KOPT-K1 (cell line): ENCODE data around the gene HMCN1.

ENCODE experiments used
- H3K27ac ChIP-seq: fragments of 200-600 bp; sonication (generic); 2 replicates; pipeline ENCODE4 v1.5.1; 2016; ENCODE audit warnings: antibody characterized with exemption, mild to moderate bottlenecking, low read depth, low read length; ENCODE audit not compliant: poor library complexity, severe bottlenecking
- H3K36me3 ChIP-seq: fragments of 200-600 bp; sonication (generic); 2 replicates; pipeline ENCODE4 v1.5.1; 2017; ENCODE audit warnings: antibody characterized with exemption, mild to moderate bottlenecking, low read length, moderate library complexity; ENCODE audit not compliant: insufficient read depth
- H3K9me3 ChIP-seq: fragments of 200-600 bp; sonication (generic); 2 replicates; pipeline ENCODE4 v1.5.1; 2017; ENCODE audit warnings: antibody characterized with exemption, low read length, mild to moderate bottlenecking; ENCODE audit not compliant: insufficient read depth, poor library complexity, severe bottlenecking

The HMCN1 gene

DNA sequence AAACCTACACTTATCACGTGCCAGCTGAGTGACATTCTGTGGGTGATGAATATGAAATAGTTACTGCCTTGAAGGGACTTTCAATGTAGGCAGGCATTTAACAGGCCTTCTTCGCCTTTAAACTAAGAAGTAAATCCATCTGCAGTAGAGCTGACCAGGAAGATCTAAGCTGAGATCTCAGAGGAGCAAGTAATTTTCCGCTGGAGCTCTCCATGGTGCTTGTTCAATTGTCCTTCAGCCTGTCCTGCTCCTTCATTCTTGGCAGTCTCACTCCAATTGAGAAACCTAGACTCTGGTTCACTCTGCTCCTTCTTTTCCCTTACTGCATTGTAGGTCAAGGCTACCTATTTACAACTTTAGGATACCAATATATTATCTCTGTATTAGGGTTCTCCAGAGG is 183.5 kb downstream of the HMCN1 start:
- Histone ChIP-seq H3K27ac (no peak overlapping the region), H3K9me3 (no peaks in the 10 kb centered on the region), H3K36me3 (no peaks in the 10 kb centered on the region)

DNA sequence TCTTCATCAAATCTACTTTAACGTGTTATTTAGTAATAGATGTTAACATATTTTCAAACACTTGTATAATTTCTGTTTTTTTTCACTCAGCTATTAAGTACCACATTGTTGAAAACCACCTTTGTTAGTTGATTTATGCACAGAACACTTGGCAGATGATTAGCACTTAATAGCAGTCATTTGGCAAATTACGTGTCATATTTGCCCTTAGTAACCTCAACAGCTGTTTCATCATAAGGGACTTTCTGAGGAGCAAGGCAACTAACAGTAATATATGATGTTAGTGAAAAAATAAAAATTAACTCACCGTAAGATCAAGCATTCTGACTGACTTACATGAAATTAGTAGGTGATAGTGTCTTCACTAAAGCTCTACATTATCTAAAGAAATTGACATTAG is 186.4 kb downstream of the HMCN1 start:
- Histone ChIP-seq H3K9me3 (no peaks in the 10 kb centered on the region), H3K36me3 (no peaks in the 10 kb centered on the region), H3K27ac (no peak overlapping the region)

DNA sequence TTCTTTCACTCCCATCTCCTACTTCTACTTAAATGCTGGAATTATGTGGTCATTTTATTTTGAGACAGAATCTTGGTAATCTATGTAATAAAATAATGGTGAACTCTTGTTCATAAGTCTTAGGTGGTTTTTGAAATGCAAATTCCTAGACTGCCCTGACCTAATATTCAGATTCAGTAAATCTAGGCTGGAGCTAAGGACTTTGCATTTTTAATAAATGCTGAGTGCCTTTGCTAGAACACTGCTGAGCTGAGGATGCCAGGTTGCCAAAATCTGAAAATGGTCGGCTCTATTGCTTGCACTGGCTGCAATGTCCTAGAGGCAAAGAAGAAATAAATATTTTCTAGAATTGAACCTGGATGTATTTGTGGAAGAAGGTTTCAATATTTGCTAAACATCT is 187.4 kb downstream of the HMCN1 start:
- Histone ChIP-seq H3K36me3 (no peaks in the 10 kb centered on the region), H3K27ac (no peak overlapping the region), H3K9me3 (no peaks in the 10 kb centered on the region)

DNA sequence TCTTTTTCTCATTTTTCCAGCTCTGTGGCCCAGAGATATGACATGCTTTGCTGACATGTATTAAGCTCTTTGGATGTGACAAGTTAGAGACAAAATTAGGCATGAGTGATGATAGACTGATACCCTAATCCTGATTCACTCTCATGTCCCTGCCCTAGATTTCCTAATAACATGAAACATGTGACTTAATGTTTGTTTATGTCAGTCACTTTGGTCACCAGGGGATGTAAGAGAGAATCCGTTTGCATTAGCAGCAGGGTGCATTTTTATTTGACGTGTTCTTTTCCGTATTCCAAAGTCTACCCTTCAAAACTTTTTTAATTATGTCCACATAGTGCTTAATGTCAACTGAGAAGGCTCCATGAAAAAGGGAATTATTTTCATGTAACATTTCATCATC is 192.4 kb downstream of the HMCN1 start:
- Histone ChIP-seq H3K36me3 (no peaks in the 10 kb centered on the region), H3K27ac (no peak overlapping the region), H3K9me3 (no peaks in the 10 kb centered on the region)

DNA sequence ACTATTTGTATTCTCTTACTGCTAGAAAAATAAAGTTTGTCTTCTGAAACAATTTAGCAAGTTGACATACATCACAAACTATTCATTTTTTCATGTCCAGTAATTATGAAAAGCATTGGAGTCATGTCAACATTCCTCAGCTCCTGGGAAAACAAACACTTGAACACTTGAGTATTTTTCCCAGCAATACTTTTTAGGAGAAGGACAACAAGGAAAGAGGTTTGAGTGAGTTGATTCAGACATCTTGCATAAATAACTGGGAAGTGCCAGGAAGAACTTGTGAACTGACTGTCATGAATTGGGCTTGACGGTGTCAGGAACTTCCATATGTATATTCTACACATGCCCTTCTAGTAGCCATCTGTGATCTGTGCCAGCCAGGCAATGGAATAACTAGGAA is 195.6 kb downstream of the HMCN1 start:
- H3K27ac ChIP-seq: no peak overlapping the region
- H3K36me3 ChIP-seq: no peaks in the 10 kb centered on the region
- no peaks in the 10 kb centered on the region for H3K9me3 ChIP-seq

DNA sequence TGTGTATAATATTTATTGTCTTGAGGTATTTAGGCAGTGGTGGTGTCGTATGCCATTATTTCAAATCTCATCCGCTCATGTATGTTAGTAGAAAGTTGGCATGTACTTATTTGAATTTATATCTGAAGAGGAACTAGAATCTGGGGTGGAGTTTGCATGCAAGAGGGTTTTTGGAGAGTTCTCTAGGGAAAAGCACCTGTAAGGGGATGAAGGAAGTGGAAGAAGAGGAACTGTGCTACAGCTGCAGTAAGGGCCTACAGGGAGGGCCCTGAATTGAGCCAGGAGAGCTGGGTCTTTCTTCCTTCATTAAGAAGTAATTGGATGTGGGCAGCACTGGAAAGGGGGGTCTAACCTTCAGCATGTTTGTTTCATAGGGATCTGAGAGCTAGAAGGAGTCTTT is 197.2 kb downstream of the HMCN1 start:
- no peaks in the 10 kb centered on the region for H3K9me3 ChIP-seq
- H3K36me3 ChIP-seq: no peaks in the 10 kb centered on the region
- H3K27ac ChIP-seq: no peak overlapping the region

DNA sequence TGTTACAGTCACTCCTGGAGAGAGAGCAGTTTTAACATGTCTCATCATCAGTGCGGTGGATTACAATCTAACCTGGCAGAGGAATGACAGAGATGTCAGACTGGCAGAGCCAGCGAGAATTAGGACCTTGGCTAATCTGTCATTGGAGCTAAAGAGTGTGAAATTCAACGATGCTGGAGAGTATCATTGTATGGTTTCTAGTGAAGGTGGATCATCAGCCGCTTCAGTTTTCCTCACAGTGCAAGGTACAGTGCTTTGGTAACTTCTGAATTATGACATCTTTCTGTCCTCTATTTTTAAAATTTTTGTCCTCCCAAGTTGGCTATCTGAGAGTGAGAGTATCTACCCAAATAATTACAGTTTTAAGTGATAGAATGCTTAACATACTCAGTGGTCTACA is 199.4 kb downstream of the HMCN1 start:
- H3K9me3 ChIP-seq: no peaks in the 10 kb centered on the region
- no peak overlapping the region for H3K27ac ChIP-seq
- no peaks in the 10 kb centered on the region for H3K36me3 ChIP-seq

DNA sequence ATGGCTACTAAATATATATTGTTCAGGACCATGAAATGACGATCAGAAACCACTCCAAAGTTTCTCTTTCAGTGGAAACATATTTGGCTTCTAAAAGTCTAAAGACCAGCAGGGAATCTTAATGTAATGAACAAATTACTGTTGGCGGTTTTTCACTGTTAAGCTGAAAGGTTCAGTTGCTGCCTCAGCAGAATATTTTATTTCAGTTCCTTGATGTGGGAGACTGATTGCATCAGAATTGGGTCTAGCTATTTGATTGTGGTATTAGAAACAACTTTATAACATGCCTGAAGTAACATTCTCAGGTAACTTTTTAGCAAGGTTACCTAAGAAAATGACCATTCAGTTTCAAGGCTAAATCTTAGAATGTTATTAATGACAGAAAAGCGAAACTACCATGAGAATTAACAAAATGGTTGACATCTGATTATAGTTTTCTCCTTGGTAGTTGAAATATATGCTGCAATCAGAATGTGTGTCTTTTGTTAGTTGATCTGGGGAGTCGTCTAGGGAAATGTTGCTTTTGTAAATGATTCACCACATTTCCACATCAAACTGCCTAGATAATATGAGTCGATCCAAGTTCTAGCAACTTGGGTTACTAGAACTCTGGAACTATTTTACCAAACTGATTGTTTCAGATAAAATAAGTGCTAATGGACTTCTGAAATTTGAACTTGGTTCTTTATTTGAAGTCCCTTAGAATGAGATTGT is 200.4 kb downstream of the HMCN1 start:
- H3K27ac ChIP-seq: no peak overlapping the region
- H3K9me3 ChIP-seq: no peaks in the 10 kb centered on the region
- H3K36me3 ChIP-seq: no peaks in the 10 kb centered on the region

DNA sequence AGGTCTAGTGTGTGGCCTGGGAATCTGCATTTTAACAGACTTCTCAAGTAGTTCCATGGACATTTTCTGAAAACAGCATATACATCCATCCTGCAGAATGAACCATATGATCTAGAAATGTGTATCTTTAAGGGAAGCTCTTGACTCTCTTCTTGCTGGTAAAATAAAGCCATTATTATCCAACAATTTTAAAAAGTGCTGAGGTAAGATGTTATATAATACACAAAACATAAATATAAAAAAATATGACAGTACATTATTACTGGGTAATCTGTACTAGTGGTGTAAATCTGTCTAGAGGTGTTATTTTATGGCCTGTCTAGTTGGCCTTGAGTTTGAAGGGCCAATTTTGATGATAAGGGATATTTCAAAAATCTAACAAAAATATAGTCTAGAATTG is 201.2 kb downstream of the HMCN1 start:
- Histone ChIP-seq H3K36me3 (no peaks in the 10 kb centered on the region), H3K9me3 (no peaks in the 10 kb centered on the region), H3K27ac (no peak overlapping the region)

DNA sequence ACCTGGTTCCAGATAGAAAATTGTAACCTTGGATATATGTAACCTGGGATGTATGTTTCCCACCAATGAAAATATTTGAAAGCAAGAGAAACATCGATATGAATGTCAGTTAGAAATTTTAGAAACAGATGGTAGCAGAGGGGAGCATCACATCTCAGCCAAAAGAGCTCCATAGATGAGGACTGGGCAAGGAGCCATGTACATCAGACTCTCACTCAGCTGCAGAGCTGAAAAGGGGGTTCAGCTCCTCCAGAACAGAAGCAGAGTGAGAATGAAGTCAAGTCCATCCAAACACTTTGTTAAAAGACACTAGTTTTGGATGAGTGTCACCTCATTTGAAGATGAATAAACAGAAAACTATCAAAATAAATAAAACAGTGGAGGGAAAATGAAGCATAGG is 202.4 kb downstream of the HMCN1 start:
- Histone ChIP-seq H3K27ac (no peak overlapping the region), H3K9me3 (no peaks in the 10 kb centered on the region), H3K36me3 (no peaks in the 10 kb centered on the region)

DNA sequence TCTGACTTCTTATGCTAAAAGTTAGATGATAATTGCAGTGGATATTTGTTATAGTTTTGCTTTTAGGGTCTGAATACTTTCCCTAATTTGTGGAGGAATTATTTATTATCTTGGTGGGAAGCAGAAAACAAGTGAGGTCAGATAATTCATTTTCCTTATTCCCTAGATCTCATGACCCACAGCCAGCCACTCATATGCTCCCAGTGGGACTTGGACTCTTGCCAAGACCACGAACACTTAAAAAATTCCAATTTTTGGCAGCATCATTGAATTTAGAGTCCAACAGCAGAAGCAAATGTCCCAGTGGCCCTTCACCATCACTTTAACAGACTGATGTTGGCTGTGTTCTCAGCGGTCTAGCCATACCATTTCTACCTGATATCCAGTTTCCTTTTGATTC is 204.2 kb downstream of the HMCN1 start:
- no peak overlapping the region for H3K27ac ChIP-seq

DNA sequence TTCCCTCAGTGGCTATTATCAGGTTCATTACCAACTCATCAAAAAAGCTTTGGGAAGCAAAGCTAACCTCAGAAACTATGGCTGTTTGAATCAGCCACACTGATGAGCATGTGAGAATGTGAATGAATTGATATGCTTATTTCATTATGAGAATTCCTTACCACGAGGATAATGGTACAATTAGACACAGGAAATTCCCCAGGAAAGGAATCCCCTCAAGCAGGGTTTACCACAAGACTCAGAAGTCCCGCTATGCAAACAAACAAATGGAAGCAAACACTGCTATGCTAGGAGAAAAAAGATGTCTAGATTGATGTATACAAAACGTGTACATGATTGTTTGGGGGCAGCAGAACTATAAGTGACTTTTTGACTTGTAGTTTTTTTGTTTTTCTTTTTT is 205.0 kb downstream of the HMCN1 start:
- Histone ChIP-seq H3K36me3 (no peaks in the 10 kb centered on the region), H3K9me3 (no peaks in the 10 kb centered on the region), H3K27ac (no peak overlapping the region)

More for the DNA sequence above, 204.2 kb downstream of the HMCN1 start:
- H3K9me3 ChIP-seq: no peaks in the 10 kb centered on the region
- no peaks in the 10 kb centered on the region for H3K36me3 ChIP-seq

DNA sequence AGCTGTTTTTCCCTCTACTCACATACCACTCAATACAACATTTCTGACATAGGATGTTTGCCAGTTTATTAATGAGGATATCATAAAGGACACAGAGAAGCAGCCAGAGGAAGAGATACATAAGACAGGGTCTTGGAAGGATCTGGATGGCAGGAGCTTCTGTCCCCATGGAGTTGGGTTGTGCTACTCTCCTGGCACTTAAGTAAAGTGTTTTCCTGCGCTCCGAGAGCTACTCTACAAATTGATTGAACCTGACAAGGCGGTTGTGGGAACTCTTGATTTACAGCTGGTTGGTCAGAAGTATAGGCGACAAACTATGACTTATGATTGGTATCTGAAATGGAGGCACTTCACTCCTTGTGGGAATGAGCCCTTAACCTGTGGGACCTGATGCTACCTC is 208.8 kb downstream of the HMCN1 start:
- H3K27ac ChIP-seq: no peak overlapping the region
- no peaks in the 10 kb centered on the region for H3K9me3 ChIP-seq
- no peaks in the 10 kb centered on the region for H3K36me3 ChIP-seq

DNA sequence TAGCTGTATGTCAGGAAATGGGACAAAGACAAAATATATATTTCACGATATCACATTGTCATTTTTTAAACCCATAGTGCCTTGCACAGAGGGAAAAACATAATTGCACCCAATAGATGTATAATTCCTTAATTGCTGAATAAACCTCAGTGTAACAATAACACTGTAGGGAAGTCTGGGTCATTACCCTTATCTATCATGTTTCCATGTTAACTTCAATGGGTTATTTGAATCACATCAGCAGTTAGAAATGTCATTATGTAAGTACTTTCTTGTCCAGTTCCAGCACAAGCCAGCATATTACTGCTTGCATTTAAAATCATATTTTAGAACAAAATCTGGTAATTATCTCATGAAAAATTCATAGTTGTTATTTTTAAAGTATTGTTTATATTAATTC is 222.7 kb downstream of the HMCN1 start:
- no peaks in the 10 kb centered on the region for H3K36me3 ChIP-seq
- H3K27ac ChIP-seq: no peak overlapping the region
- no peaks in the 10 kb centered on the region for H3K9me3 ChIP-seq

DNA sequence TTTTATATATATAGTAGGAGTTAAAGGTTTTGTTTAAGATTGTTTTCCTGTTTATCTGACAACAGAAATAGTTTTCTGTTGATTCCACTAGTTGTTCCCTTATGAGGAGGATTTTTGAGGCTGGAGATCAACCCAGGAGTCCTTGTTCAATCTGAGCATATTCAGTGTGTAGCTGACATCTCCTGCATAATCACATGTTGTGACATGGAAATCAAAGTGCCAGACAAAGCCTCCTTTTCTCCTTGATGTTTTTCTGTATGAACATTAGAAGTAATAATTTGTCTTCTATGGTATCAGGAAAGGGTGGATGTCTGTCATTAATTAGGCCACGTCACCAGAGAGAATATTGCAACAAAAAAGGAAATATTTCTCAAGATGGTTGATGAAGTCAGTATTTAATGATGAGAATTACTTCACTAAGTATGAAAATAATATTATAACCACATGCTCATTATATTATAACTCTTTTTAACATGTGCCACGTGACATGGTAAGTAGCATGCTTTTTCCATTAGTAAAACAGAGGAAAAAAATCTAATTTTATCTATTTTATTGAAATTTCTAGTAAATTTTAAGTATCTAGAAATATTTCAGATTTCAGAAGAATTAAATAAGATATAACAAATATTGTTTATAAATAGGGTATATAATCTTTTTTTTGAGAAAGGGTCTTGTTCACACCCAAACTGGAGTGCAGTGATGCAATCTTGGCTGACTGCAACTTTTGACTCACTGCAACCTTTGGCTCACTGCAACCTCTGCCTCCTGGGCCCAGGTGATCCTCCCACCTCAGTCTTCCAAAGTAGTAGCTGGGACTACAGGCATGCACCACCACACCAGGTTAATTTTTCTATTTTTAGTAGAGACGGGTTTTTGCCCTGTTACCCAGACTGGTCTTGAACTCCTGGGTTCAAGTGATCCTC is 223.5 kb downstream of the HMCN1 start:
- Histone ChIP-seq H3K9me3 (no peaks in the 10 kb centered on the region), H3K27ac (no peak overlapping the region), H3K36me3 (no peaks in the 10 kb centered on the region)
